ENCODE measurements around the gene CACNG5. TPM values are rescaled to one million over a fixed set of nuclear protein-coding genes. Genes with fewer than 3 reads are reported as not detected.

The CACNG5 gene
- total RNA-seq, 3 donors from 2014 or later = not detected

DNA sequence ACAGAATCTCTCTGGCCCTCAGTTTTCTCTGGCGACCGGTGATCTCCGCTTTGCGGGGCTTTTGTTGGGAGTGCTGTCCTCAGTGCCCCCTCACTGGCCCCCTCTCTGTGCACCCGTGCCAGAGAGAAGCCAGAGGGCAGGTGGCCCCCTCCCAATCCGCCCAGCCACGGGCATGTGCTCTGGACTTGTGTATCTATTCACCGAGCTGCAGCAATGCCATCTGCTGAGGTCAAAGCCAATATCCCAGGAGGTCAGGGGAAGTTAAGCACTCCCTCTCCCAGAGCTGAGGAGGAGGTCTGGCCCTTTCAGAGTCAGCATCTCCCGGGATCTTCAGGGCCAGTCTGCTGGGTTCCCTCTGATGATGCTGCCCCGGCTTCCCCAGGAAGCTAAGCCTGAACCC lies 5.1 kb downstream of the CACNG5 start:
- no peak for DNase-seq (ENCODE audit: low spot score in 2 of 2)
- H3K4me3 ChIP-seq = no peak overlapping the region
- peaks cover 0 to 31% of the 10 kb centered on the region in 2 donors for H3K27me3 ChIP-seq
- H3K9me3 ChIP-seq = no peaks in the 10 kb centered on the region
- no peak for TF ChIP-seq POLR2AphosphoS5 (IDR thresholded peaks at IDR 0.05)
- no peak for TF ChIP-seq POLR2A (IDR thresholded peaks at IDR 0.05)
- TF ChIP-seq, protein P1, sequence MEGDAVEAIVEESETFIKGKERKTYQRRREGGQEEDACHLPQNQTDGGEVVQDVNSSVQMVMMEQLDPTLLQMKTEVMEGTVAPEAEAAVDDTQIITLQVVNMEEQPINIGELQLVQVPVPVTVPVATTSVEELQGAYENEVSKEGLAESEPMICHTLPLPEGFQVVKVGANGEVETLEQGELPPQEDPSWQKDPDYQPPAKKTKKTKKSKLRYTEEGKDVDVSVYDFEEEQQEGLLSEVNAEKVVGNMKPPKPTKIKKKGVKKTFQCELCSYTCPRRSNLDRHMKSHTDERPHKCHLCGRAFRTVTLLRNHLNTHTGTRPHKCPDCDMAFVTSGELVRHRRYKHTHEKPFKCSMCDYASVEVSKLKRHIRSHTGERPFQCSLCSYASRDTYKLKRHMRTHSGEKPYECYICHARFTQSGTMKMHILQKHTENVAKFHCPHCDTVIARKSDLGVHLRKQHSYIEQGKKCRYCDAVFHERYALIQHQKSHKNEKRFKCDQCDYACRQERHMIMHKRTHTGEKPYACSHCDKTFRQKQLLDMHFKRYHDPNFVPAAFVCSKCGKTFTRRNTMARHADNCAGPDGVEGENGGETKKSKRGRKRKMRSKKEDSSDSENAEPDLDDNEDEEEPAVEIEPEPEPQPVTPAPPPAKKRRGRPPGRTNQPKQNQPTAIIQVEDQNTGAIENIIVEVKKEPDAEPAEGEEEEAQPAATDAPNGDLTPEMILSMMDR (IDR thresholded peaks at IDR 0.05) = no peak
- no peaks in the 10 kb centered on the region for H3K36me3 ChIP-seq
- H3K27ac ChIP-seq = no peak overlapping the region
- no peaks in the 10 kb centered on the region for H3K4me1 ChIP-seq
- intact Hi-C loops (cut with DNase I; ENCODE audit: low total_unique reads) = no loop called here

DNA sequence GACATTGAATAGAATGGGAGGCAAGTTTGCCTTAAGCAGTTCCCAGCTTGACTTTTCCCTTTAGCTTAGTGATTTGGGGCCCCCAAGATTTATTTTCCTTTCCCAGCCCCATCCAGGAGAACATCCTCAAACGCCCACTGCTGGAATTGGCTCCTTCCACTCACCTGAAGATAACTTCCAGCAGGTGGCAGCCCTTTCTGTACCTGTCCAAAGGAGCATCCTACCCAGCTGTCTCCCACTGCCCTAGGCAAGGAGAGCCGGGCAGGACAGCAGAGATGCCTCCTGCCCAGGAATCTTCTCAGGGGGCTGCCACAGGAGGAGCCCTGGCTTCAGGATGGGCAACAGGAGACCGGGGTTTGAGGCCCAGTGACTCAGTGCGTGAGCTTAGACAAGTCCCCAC lies 6.4 kb downstream of the CACNG5 start:
- Histone ChIP-seq H3K27me3 (peaks cover 0 to 18% of the 10 kb centered on the region in 2 donors), H3K27ac (no peak overlapping the region), H3K9me3 (no peaks in the 10 kb centered on the region), H3K36me3 (no peaks in the 10 kb centered on the region), H3K4me3 (no peak overlapping the region), H3K4me1 (no peaks in the 10 kb centered on the region)
- DNase-seq (ENCODE audit: low spot score in 2 of 2) = no peak
- intact Hi-C loops (cut with DNase I; ENCODE audit: low total_unique reads) = no loop called here
- TF ChIP-seq, protein P1 (IDR thresholded peaks at IDR 0.05) = no peak
- TF ChIP-seq POLR2A (IDR thresholded peaks at IDR 0.05) = no peak
- no peak for TF ChIP-seq POLR2AphosphoS5 (IDR thresholded peaks at IDR 0.05)

DNA sequence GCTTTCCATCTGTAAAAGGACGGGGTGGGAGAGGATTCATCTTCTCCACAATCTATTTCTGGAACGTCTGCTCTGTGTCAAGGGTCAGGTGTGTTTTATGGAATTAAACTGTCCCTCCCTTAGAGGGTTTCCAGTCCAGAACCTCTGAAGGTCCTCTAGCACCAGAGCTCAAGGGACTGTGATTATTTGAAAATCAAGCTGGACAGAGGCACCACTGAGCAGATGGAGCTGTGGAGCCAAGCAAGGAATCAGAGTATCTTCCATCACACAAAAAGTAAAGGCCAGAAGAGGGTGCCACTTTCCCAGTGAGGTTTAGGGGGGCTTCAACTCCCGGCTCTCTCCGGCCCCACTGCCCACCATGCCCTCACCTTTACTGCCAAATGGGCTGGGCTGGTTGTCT lies 6.8 kb downstream of the CACNG5 start:
- intact Hi-C loops (cut with DNase I; ENCODE audit: low total_unique reads) = no loop called here
- Histone ChIP-seq H3K36me3 (no peaks in the 10 kb centered on the region), H3K9me3 (no peaks in the 10 kb centered on the region), H3K27ac (no peak overlapping the region), H3K4me3 (no peak overlapping the region), H3K27me3 (peaks cover 0 to 14% of the 10 kb centered on the region in 2 donors), H3K4me1 (no peaks in the 10 kb centered on the region)
- TF ChIP-seq POLR2AphosphoS5 (IDR thresholded peaks at IDR 0.05) (no peak), POLR2A (IDR thresholded peaks at IDR 0.05) (no peak)
- DNase-seq (ENCODE audit: low spot score in 2 of 2) = no peak

DNA sequence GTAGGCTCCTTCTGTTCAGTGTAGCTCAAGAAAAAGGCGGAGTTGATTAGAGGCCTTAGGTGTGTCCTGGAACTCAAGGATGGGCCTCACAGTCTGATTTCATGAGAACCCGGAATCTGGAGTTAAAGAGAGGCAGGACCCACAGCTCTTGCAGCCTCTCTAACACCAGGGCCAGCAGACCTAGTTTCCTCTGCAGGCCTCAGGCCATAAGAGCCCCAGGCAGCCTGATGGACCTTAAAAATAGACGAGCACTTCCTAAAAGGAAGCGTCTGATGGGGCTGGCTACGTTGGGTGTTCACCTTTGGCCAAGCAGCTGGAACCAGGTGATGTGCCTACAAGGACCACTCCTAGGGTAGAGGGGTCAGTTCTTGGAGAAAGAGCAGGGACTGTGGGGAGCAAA lies 7.6 kb downstream of the CACNG5 start:
- Histone ChIP-seq H3K9me3 (no peaks in the 10 kb centered on the region), H3K4me1 (no peaks in the 10 kb centered on the region), H3K27me3 (peaks cover 0 to 14% of the 10 kb centered on the region in 2 donors), H3K36me3 (no peaks in the 10 kb centered on the region), H3K4me3 (no peak overlapping the region), H3K27ac (no peak overlapping the region)
- DNase-seq (ENCODE audit: low spot score in 2 of 2) = no peak
- TF ChIP-seq, protein P1 (IDR thresholded peaks at IDR 0.05) = no peak
- no peak for TF ChIP-seq POLR2AphosphoS5 (IDR thresholded peaks at IDR 0.05)
- intact Hi-C loops (cut with DNase I; ENCODE audit: low total_unique reads) = no loop called here

DNA sequence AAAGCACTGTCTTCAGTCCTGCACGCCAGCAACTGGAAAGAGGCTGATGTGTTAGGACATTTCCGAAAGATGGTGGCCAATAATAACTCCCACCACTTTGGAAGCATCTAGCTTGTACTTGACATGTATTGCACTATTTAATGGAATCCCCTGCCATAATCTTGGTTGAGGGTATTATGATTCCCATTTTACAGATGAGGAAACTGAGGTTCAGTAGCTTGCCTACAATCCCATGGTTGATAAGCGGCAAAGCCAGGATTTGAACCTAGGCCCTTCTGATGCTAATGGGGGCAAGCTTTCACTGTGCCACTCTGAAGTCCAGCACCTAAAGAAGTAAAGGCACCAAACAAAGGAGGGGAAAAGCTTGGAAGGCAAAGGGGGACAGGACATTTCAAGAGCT lies 8.0 kb downstream of the CACNG5 start:
- H3K4me1 ChIP-seq = no peaks in the 10 kb centered on the region
- no peak for DNase-seq (ENCODE audit: low spot score in 2 of 2)
- no peaks in the 10 kb centered on the region for H3K36me3 ChIP-seq
- intact Hi-C loops (cut with DNase I; ENCODE audit: low total_unique reads) = no loop called here
- peaks cover 0 to 14% of the 10 kb centered on the region in 2 donors for H3K27me3 ChIP-seq
- H3K9me3 ChIP-seq = no peaks in the 10 kb centered on the region
- H3K27ac ChIP-seq = no peak overlapping the region
- TF ChIP-seq POLR2AphosphoS5 (IDR thresholded peaks at IDR 0.05) (no peak), POLR2A (IDR thresholded peaks at IDR 0.05) (no peak)
- TF ChIP-seq, protein P1 (IDR thresholded peaks at IDR 0.05) = no peak
- no peak overlapping the region for H3K4me3 ChIP-seq

DNA sequence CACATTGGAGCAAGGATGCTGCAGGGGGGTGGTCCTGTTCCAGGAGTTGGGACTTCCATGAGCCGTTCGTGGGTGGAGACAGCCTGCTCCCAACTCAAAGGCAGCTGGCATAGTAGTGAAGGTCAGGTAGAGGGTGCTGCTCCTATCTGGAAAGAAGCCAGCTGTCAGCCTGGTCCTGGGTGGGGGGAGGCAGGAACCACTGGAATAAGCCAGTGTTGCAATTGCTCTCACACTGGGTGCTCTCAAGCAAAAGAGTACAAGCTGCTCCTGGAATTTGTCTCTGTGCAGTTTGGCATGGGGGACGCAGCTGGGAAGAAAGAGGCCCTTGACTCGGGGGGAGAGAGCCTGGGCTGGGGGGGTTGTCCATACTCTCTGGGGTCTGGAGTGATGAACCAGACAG lies 8.7 kb downstream of the CACNG5 start:
- H3K9me3 ChIP-seq = no peaks in the 10 kb centered on the region
- H3K27me3 ChIP-seq = peaks cover 0 to 14% of the 10 kb centered on the region in 2 donors
- intact Hi-C loops (cut with DNase I; ENCODE audit: low total_unique reads) = no loop called here
- no peak for DNase-seq (ENCODE audit: low spot score in 2 of 2)
- no peaks in the 10 kb centered on the region for H3K36me3 ChIP-seq
- TF ChIP-seq POLR2AphosphoS5 (IDR thresholded peaks at IDR 0.05) (no peak), POLR2A (IDR thresholded peaks at IDR 0.05) (no peak)
- TF ChIP-seq, protein P1 (IDR thresholded peaks at IDR 0.05) = no peak
- H3K4me1 ChIP-seq = no peaks in the 10 kb centered on the region
- no peak overlapping the region for H3K27ac ChIP-seq
- no peak overlapping the region for H3K4me3 ChIP-seq
